NCI-H2227 (cell line): ENCODE results near the gene ERC1.

Experiments used
- DNase-seq: peaks from one replicate; lab custom pipeline; 2025; ENCODE audit not compliant: unreplicated experiment; lab: John Stamatoyannopoulos, UW

Gene ERC1

GRCh38 chr12:1428671-1429070 is 437.6 kb downstream of the ERC1 start:
- DNase-seq, result no peak

GRCh38 chr12:1429980-1430379 is 439.0 kb downstream of the ERC1 start:
- no peak for DNase-seq

GRCh38 chr12:1434296-1434955 is 443.4 kb downstream of the ERC1 start:
- DNase-seq, result no peak

GRCh38 chr12:1435044-1435443 is 444.0 kb downstream of the ERC1 start:
- no peak for DNase-seq

- no peak for DNase-seq
Observed at GRCh38 chr12:1435456-1435855, 444.4 kb downstream of the ERC1 start.

GRCh38 chr12:1436015-1436414 is 445.0 kb downstream of the ERC1 start:
- no peak for DNase-seq

- DNase-seq, result no peak
Observed at GRCh38 chr12:1436981-1437380, 446.0 kb downstream of the ERC1 start.

GRCh38 chr12:1439201-1439600 is 448.2 kb downstream of the ERC1 start:
- no peak for DNase-seq

GRCh38 chr12:1439687-1440086 is 448.7 kb downstream of the ERC1 start:
- DNase-seq, result no peak

GRCh38 chr12:1443421-1444141 is 452.6 kb downstream of the ERC1 start:
- no peak for DNase-seq

GRCh38 chr12:1444142-1444516 is 453.1 kb downstream of the ERC1 start:
- DNase-seq, result no peak

GRCh38 chr12:1445807-1446206 is 454.8 kb downstream of the ERC1 start:
- no peak for DNase-seq

- DNase-seq, result no peak
Observed at GRCh38 chr12:1448336-1448735, 457.3 kb downstream of the ERC1 start.

GRCh38 chr12:1453810-1454209 is 462.8 kb downstream of the ERC1 start:
- no peak for DNase-seq

GRCh38 chr12:1456885-1457284 is 465.9 kb downstream of the ERC1 start:
- no peak for DNase-seq

GRCh38 chr12:1457901-1458300 is 466.9 kb downstream of the ERC1 start:
- no peak for DNase-seq

GRCh38 chr12:1459339-1459738 is 468.3 kb downstream of the ERC1 start:
- DNase-seq, result no peak

GRCh38 chr12:1463073-1463905 is 472.3 kb downstream of the ERC1 start:
- DNase-seq, result no peak

GRCh38 chr12:1464925-1465324 is 473.9 kb downstream of the ERC1 start:
- DNase-seq, result no peak

GRCh38 chr12:1465990-1466389 is 475.0 kb downstream of the ERC1 start:
- no peak for DNase-seq

- DNase-seq, result no peak
Observed at GRCh38 chr12:1466481-1467154, 475.6 kb downstream of the ERC1 start.
